Neuronal stem cell (in vitro differentiated cells): ENCODE results near the gene DNAAF8.

Source experiments
- DNase-seq: peaks from one replicate; pipeline ENCODE4 v3.0.0-alpha.2; 2013; ENCODE audit warnings: low spot score
- H2AFZ ChIP-seq: one replicate; pipeline ENCODE4 v1.6.1; 2013; ENCODE audit warnings: mild to moderate bottlenecking, low read length, inconsistent platforms
- H2AK5ac ChIP-seq: 2 replicates; pipeline ENCODE4 v1.6.1; 2013; ENCODE audit warnings: low read depth, mild to moderate bottlenecking, inconsistent platforms, low read length, moderate library complexity, mixed read lengths
- H2BK120ac ChIP-seq: 2 replicates; pipeline ENCODE4 v1.6.1; 2013; ENCODE audit warnings: low read depth, mild to moderate bottlenecking, inconsistent platforms, low read length, moderate library complexity, mixed read lengths
- H2BK12ac ChIP-seq: one replicate; pipeline ENCODE4 v1.6.1; 2013; ENCODE audit warnings: low read length, inconsistent platforms
- H2BK15ac ChIP-seq: 2 replicates; pipeline ENCODE4 v1.6.1; 2013; ENCODE audit warnings: mild to moderate bottlenecking, low read length, inconsistent platforms, mixed read lengths
- H2BK5ac ChIP-seq: one replicate; pipeline ENCODE4 v1.6.1; 2013; ENCODE audit warnings: inconsistent platforms, mild to moderate bottlenecking, low read length, moderate library complexity
- H3K14ac ChIP-seq: one replicate; pipeline ENCODE4 v1.6.1; 2013; ENCODE audit warnings: low read length, inconsistent platforms
- H3K18ac ChIP-seq: 2 replicates; pipeline ENCODE4 v1.6.1; 2013; ENCODE audit warnings: low read length, inconsistent platforms
- H3K23ac ChIP-seq: 2 replicates; pipeline ENCODE4 v1.6.1; 2013; ENCODE audit warnings: low read depth, mild to moderate bottlenecking, mixed read lengths, low read length, inconsistent platforms; ENCODE audit not compliant: poor library complexity
- H3K27ac ChIP-seq: replicated peaks from 3 replicates; pipeline ENCODE4 v1.5.1; 2013; ENCODE audit warnings: low read length, inconsistent platforms
- H3K27me3 ChIP-seq, 3 experiments: 2 replicates each; pipeline ENCODE4 v1.6.1; 2013; ENCODE audit warnings: low read length in 3 of 3, mild to moderate bottlenecking in 2 of 3, inconsistent platforms in 1 of 3, low read depth in 1 of 3, mixed read lengths in 1 of 3, moderate library complexity in 1 of 3; ENCODE audit not compliant: control insufficient read depth in 3 of 3, insufficient read depth in 3 of 3
- H3K36me3 ChIP-seq, 2 donors: replicated peaks in 1 of 2; 2 replicates each; pipeline ENCODE4 v1.6.1; 2013; ENCODE audit warnings: low read length in 2 of 2; ENCODE audit not compliant: control insufficient read depth in 2 of 2, insufficient read depth in 2 of 2
- H3K4ac ChIP-seq: 2 replicates; pipeline ENCODE4 v1.6.1; 2013; ENCODE audit warnings: inconsistent platforms, mild to moderate bottlenecking, low read length, moderate library complexity
- H3K4me1 ChIP-seq, 2 donors: 1 replicate in 1 of 2; 2 replicates in 1 of 2; pipeline ENCODE4 v1.6.1; 2013; ENCODE audit warnings: low read length in 2 of 2, low read depth in 1 of 2; ENCODE audit not compliant: control insufficient read depth in 2 of 2, insufficient read depth in 1 of 2
- H3K4me2 ChIP-seq: one replicate; pipeline ENCODE4 v1.6.1; 2013; ENCODE audit warnings: mild to moderate bottlenecking, low read length, inconsistent platforms; ENCODE audit not compliant: insufficient read depth, poor library complexity, severe bottlenecking
- H3K4me3 ChIP-seq, 2 donors: 2 replicates each; pipeline ENCODE4 v1.5.1; 2013; ENCODE audit warnings: low read length in 2 of 2, mild to moderate bottlenecking in 2 of 2, inconsistent platforms in 1 of 2, moderate library complexity in 1 of 2
- H3K79me1 ChIP-seq: one replicate; pipeline ENCODE4 v1.6.1; 2013; ENCODE audit warnings: low read depth, mild to moderate bottlenecking, inconsistent platforms, low read length, moderate library complexity
- H3K9ac ChIP-seq: one replicate; pipeline ENCODE4 v1.6.1; 2013; ENCODE audit warnings: mild to moderate bottlenecking, low read depth, low read length, inconsistent platforms; ENCODE audit not compliant: poor library complexity
- H3K9me3 ChIP-seq, 2 donors: replicated peaks in 1 of 2; 2 replicates each; pipeline versions ENCODE3 to v1.6.1; 2013; ENCODE audit warnings: low read length in 2 of 2, mild to moderate bottlenecking in 2 of 2, inconsistent platforms in 1 of 2, low read depth in 1 of 2, mixed read lengths in 1 of 2, moderate library complexity in 1 of 2; ENCODE audit not compliant: control insufficient read depth in 2 of 2, insufficient read depth in 1 of 2
- H4K8ac ChIP-seq: one replicate; pipeline ENCODE4 v1.6.1; 2013; ENCODE audit warnings: low read depth, mild to moderate bottlenecking, inconsistent platforms, low read length, moderate library complexity
- H4K91ac ChIP-seq: one replicate; pipeline ENCODE4 v1.6.1; 2013; ENCODE audit warnings: low read length, low read depth, mild to moderate bottlenecking, inconsistent platforms; ENCODE audit not compliant: poor library complexity
- WGBS, 2 donors: extraction: QIAGEN DNeasy Blood & Tissue Kit; methylation state at CpG; one replicate each; pipeline ENCODE4 v1.1.7; 2013; ENCODE audit warnings: missing lambda C conversion rate in 2 of 2, mixed read lengths in 1 of 2; ENCODE audit not compliant: insufficient read length in 2 of 2, insufficient replicate concordance in 1 of 2; ENCODE audit errors: extremely low coverage in 2 of 2; 5-methylcytosine and 5-hydroxymethylcytosine counted together

The DNAAF8 gene

GRCh38 chr16:4749700-4750257 is 15.4 kb downstream of the DNAAF8 start:
- no peak overlapping the region for H2AK5ac ChIP-seq
- H2BK5ac ChIP-seq: no peak overlapping the region
- H3K4ac ChIP-seq: no peak overlapping the region
- H2BK15ac ChIP-seq: no peak overlapping the region
- no peak overlapping the region for H3K27ac ChIP-seq
- no peaks in the 10 kb centered on the region for H3K79me1 ChIP-seq
- no peak overlapping the region for H3K9ac ChIP-seq
- H3K18ac ChIP-seq: no peak overlapping the region
- H4K91ac ChIP-seq: no peak overlapping the region
- H3K4me2 ChIP-seq: no peak overlapping the region
- no peak overlapping the region for H2AFZ ChIP-seq
- H3K14ac ChIP-seq: no peak overlapping the region
- H3K27me3 ChIP-seq: no peaks in the 10 kb centered on the region
- no peak overlapping the region for H3K23ac ChIP-seq
- no peak overlapping the region for H2BK12ac ChIP-seq
- DNase-seq: no peak
- no peak overlapping the region for H4K8ac ChIP-seq
- H3K36me3 ChIP-seq: peaks cover 22 to 43% of the 10 kb centered on the region in 2 donors
- peaks cover 2% of the 10 kb centered on the region in 2 donors for H3K9me3 ChIP-seq
- peaks cover 0 to 7% of the 10 kb centered on the region in 2 donors for H3K4me1 ChIP-seq
- H2BK120ac ChIP-seq: no peak overlapping the region
- no CpG with 5 or more reads among the region's 10 CpGs for WGBS, 2 donors
- H3K4me3 ChIP-seq: peak overlapping the region in 1 of 2 donors; percentile 39

DNA sequence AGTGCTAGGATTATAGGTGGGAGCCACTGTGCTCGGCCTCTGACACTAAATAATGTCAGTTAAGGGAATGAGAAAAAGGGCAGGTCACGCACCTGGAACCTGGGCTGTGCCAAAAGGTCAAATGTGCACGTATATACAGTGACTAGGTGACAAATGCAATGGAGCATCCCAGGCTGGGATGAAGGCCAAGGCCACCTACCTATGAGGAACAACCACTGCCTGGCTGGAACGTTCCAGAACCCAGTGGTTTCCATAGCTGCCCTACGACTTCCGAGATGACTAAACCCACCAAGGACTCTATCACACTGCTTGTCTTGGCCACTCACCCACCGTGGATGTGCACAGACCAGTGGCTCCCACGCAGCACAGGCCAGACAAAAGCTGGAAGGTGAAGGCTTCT is 16.6 kb downstream of the DNAAF8 start:
- H2BK15ac ChIP-seq: no peak overlapping the region
- no peak overlapping the region for H2AK5ac ChIP-seq
- no peak overlapping the region for H3K4me2 ChIP-seq
- H3K9me3 ChIP-seq: peaks cover 7 to 11% of the 10 kb centered on the region in 2 donors
- WGBS, 2 donors: no CpG with 5 or more reads among the region's 8 CpGs
- no peak overlapping the region for H4K8ac ChIP-seq
- no peak overlapping the region for H3K14ac ChIP-seq
- H3K9ac ChIP-seq: no peak overlapping the region
- H3K27me3 ChIP-seq: no peaks in the 10 kb centered on the region
- peaks cover 29 to 53% of the 10 kb centered on the region in 2 donors for H3K36me3 ChIP-seq
- peaks cover 0 to 7% of the 10 kb centered on the region in 2 donors for H3K4me1 ChIP-seq
- H3K23ac ChIP-seq: no peak overlapping the region
- H3K79me1 ChIP-seq: no peaks in the 10 kb centered on the region
- no peak overlapping the region for H3K4me3 ChIP-seq
- no peak overlapping the region for H2BK5ac ChIP-seq
- no peak overlapping the region for H2BK12ac ChIP-seq
- no peak overlapping the region for H2AFZ ChIP-seq
- no peak overlapping the region for H3K27ac ChIP-seq
- H3K4ac ChIP-seq: no peak overlapping the region
- no peak overlapping the region for H3K18ac ChIP-seq
- H4K91ac ChIP-seq: no peak overlapping the region
- no peak for DNase-seq
- no peak overlapping the region for H2BK120ac ChIP-seq

- peaks cover 0 to 1% of the 10 kb centered on the region in 2 donors for H3K4me1 ChIP-seq
- WGBS, 2 donors: no CpG with 5 or more reads among the region's 44 CpGs
- no peak overlapping the region for H2BK15ac ChIP-seq
- no peak overlapping the region for H2AFZ ChIP-seq
- H2BK5ac ChIP-seq: no peak overlapping the region
- H3K36me3 ChIP-seq: peaks cover 30 to 67% of the 10 kb centered on the region in 2 donors
- H3K9me3 ChIP-seq: peaks cover 7 to 12% of the 10 kb centered on the region in 2 donors
- H4K8ac ChIP-seq: no peak overlapping the region
- H3K23ac ChIP-seq: no peak overlapping the region
- no peak overlapping the region for H3K4me3 ChIP-seq
- no peak overlapping the region for H3K27ac ChIP-seq
- H3K79me1 ChIP-seq: no peaks in the 10 kb centered on the region
- H3K27me3 ChIP-seq: no peaks in the 10 kb centered on the region
- no peak overlapping the region for H3K4me2 ChIP-seq
- no peak overlapping the region for H2BK120ac ChIP-seq
- H4K91ac ChIP-seq: no peak overlapping the region
- no peak overlapping the region for H3K18ac ChIP-seq
- no peak for DNase-seq
- no peak overlapping the region for H2BK12ac ChIP-seq
- H2AK5ac ChIP-seq: no peak overlapping the region
- no peak overlapping the region for H3K4ac ChIP-seq
- H3K14ac ChIP-seq: no peak overlapping the region
- H3K9ac ChIP-seq: no peak overlapping the region
Measured at GRCh38 chr16:4752351-4753100, 18.2 kb downstream of the DNAAF8 start.

DNA sequence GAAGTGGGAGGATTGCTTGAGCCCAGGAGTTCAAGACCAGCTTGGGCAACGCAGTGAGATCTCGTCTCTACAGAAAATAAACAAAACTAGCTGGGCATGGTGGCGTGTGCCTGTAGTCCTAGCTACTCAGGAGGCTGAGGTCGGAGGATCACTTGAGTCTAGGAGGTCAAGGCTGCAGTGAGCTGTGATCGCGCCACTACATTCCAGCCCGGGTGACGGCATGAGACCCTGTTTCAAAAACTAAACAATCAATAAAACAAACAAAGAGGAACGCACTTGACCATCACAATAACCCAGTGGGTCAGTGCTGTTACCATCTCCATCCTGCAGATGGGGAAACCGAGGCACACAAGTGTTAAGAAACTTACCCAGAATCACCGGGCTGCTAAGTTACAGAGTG is 18.9 kb downstream of the DNAAF8 start:
- H3K27ac ChIP-seq: no peak overlapping the region
- H3K4me2 ChIP-seq: no peak overlapping the region
- H3K14ac ChIP-seq: no peak overlapping the region
- H3K4ac ChIP-seq: no peak overlapping the region
- H2AFZ ChIP-seq: no peak overlapping the region
- H3K9ac ChIP-seq: no peak overlapping the region
- H3K27me3 ChIP-seq: no peaks in the 10 kb centered on the region
- no peak overlapping the region for H3K18ac ChIP-seq
- H3K9me3 ChIP-seq: peaks cover 7 to 12% of the 10 kb centered on the region in 2 donors
- no peak for DNase-seq
- no peaks in the 10 kb centered on the region for H3K79me1 ChIP-seq
- H2BK5ac ChIP-seq: no peak overlapping the region
- H3K4me1 ChIP-seq: no peaks in the 10 kb centered on the region
- no peak overlapping the region for H4K91ac ChIP-seq
- no CpG with 5 or more reads among the region's 11 CpGs for WGBS, 2 donors
- no peak overlapping the region for H2BK15ac ChIP-seq
- peaks cover 32 to 70% of the 10 kb centered on the region in 2 donors for H3K36me3 ChIP-seq
- H3K4me3 ChIP-seq: peak overlapping the region in 1 of 2 donors; percentile 58
- H4K8ac ChIP-seq: no peak overlapping the region
- H2BK12ac ChIP-seq: no peak overlapping the region
- H2AK5ac ChIP-seq: no peak overlapping the region
- no peak overlapping the region for H3K23ac ChIP-seq
- H2BK120ac ChIP-seq: no peak overlapping the region
